Measurements from ENCODE around the gene C7orf25. TPM values are rescaled to one million over a fixed set of nuclear protein-coding genes. Genes with fewer than 3 reads are reported as not detected.

The C7orf25 gene
- total and polyA plus RNA-seq, 2 of the 13 experiments (the other 11 are each of a cell fraction or from before 2014, with no cell fraction given) = 0.37 to 1.3 TPM

GRCh38 chr7:42932811-42933591, 21.1 kb upstream of the C7orf25 start (continued):
- TF ChIP-seq ZSCAN25 (CRISPR knock-in tag; IDR thresholded peaks at IDR 0.05) (peak; percentile 90), ZNF317 (CRISPR knock-in tag; IDR thresholded peaks at IDR 0.05) (no peak), PCBP2 (optimal IDR thresholded peaks at IDR 0.05; ENCODE audit: low read depth, low read length, poor library complexity, severe bottlenecking) (peak; percentile 52), MYPOP (CRISPR knock-in tag; IDR thresholded peaks at IDR 0.05) (no peak)

GRCh38 chr7:42931834-42932651, 20.2 kb upstream of the C7orf25 start, which contains the start of the genes MRPL32 and PSMA2:
Gene MRPL32, plus strand, starts transcription at chr7:42932376. Its CDS starts 11 bp downstream, at chr7:42932387.
Gene PSMA2, minus strand, starts transcription at chr7:42932174. Its CDS starts 16 bp downstream, at chr7:42932158.
- intact Hi-C loops (cut with micrococcal nuclease; ENCODE audit: unreplicated experiment) = loop anchor here (1.0 to 2.0 kb wide), 2 partner anchors 20 to 43 kb away; partner anchors contain the start of gene C7orf25
- BruUV-seq (replicated peaks) = no TSS peak
- H3K36me3 ChIP-seq (replicated peaks in 1 of 2; ENCODE audit: control insufficient read depth in 1 of 2, insufficient read depth in 2 of 2, low read length in 2 of 2) = peaks cover 2 to 19% of the 10 kb centered on the region in 2 experiments; a peak in 4 of 5 replicates
- peak within 1 kb of the TSS; percentile 76 for H3K27ac ChIP-seq (ENCODE audit: extremely low read length, insufficient read depth, low read length)
- DNase-seq (ENCODE audit: low spot score) (peak; percentile 97), FAIRE-seq (peak; percentile 87), ATAC-seq (peak; percentile 100)
- in situ Hi-C loops (cut with HindIII; ENCODE audit: extremely low pct_ligation_motif_present, low pct_unique_long_range_greater_than_20kb) = no loop called here
- peaks cover 55% of the 10 kb centered on the region for H3K4me1 ChIP-seq (ENCODE audit: insufficient read depth, low read length)
- ChIA-PET POLR2A (interaction anchor here (0.8 to 4.4 kb wide), 18 partner anchors 8 to 991 kb away, joined by 3 to 22 read pairs (median 4); partner anchors contain the start of genes C7orf25 and STK17A), CTCF (ENCODE audit: low intra/inter-chr PET ratio, low total read pairs) (no interaction called here)
- peak within 1 kb of the TSS; percentile 85 to 97 (median 94) for H3K4me3 ChIP-seq (replicated peaks in 1 of 3; ENCODE audit: insufficient read depth in 1 of 3, low read depth in 2 of 3, low read length in 3 of 3)
- H3K9me3 ChIP-seq (ENCODE audit: low read length) = no peaks in the 10 kb centered on the region
- peaks cover 20% of the 10 kb centered on the region for H4K20me1 ChIP-seq (ENCODE audit: insufficient read depth, low read length)
- 2% methylated on average over 36 of the region's 56 CpGs for WGBS (ENCODE audit: low lambda C conversion rate)
- H3K4me2 ChIP-seq (ENCODE audit: low read depth, low read length) = peak within 1 kb of the TSS; percentile 85
- no peaks in the 10 kb centered on the region; a peak in 1 of 5 replicates for H3K27me3 ChIP-seq (ENCODE audit: control insufficient read depth in 1 of 2, insufficient read depth in 2 of 2, low read length in 2 of 2)
- peak within 1 kb of the TSS; percentile 73 for H2AFZ ChIP-seq (ENCODE audit: low read length)
- peaks cover 69% of the 10 kb centered on the region for H3K79me2 ChIP-seq (ENCODE audit: insufficient read depth, low read length)
- peak within 1 kb of the TSS; percentile 91 for H3K9ac ChIP-seq (ENCODE audit: insufficient read depth, low read depth, low read length)
- TF ChIP-seq NFE2L2 (IDR thresholded peaks at IDR 0.05; ENCODE audit: low read length) = no peak
- TF ChIP-seq ZNF644 (CRISPR knock-in tag; IDR thresholded peaks at IDR 0.05; ENCODE audit: low read depth) = no peak
- TF ChIP-seq ZNF124 (CRISPR knock-in tag; IDR thresholded peaks at IDR 0.05) = peak; percentile 73; the same call in 1 of the 2 replicates
- TF ChIP-seq MAZ (IDR thresholded peaks at IDR 0.05; ENCODE audit: borderline replicate concordance, low read depth, low read length) = no peak
- peak; percentile 73; the same call in 1 of the 2 replicates for TF ChIP-seq MAZ (CRISPR knock-in tag; IDR thresholded peaks at IDR 0.05; ENCODE audit: low read depth)
- TF ChIP-seq ZBTB34 (CRISPR knock-in tag; IDR thresholded peaks at IDR 0.05) = no peak
- no peak for TF ChIP-seq ZNF160 (CRISPR knock-in tag; IDR thresholded peaks at IDR 0.05)
- TF ChIP-seq CENPX (CRISPR knock-in tag; IDR thresholded peaks at IDR 0.05) = no peak
- no peak for TF ChIP-seq SOX5 (CRISPR knock-in tag; IDR thresholded peaks at IDR 0.05; ENCODE audit: borderline replicate concordance)
- TF ChIP-seq ZBTB7A (CRISPR knock-in tag; IDR thresholded peaks at IDR 0.05) = no peak
- TF ChIP-seq ZNF501 (CRISPR knock-in tag; IDR thresholded peaks at IDR 0.05) = peak; percentile 81
- TF ChIP-seq MLLT10 (CRISPR knock-in tag; IDR thresholded peaks at IDR 0.05) = no peak
- no peak for TF ChIP-seq ZNF850 (CRISPR knock-in tag; conservative IDR thresholded peaks at IDR 0.05)
- peak; percentile 88; the same call in 1 of the 2 replicates for TF ChIP-seq ZNF772 (CRISPR knock-in tag; IDR thresholded peaks at IDR 0.05)
- no peak; the same call in 1 of the 2 replicates for TF ChIP-seq IRX3 (CRISPR knock-in tag; IDR thresholded peaks at IDR 0.05; ENCODE audit: borderline replicate concordance, low read depth)
- peak; percentile 53; the same call in 1 of the 2 replicates for TF ChIP-seq ZC3H13 (CRISPR knock-in tag; IDR thresholded peaks at IDR 0.05)
